HepG2 (cell line): Measurements from ENCODE around the gene ZC3H7B. TPM values are rescaled to one million over a fixed set of nuclear protein-coding genes. Genes with fewer than 3 reads are reported as not detected.

ENCODE experiments used
- CENPX ChIP-seq: sonication (generic); formaldehyde crosslinking; IDR thresholded peaks from 2 replicates; pipeline ENCODE4 v1.9.0; 2021; ENCODE audit warnings: mild to moderate bottlenecking, missing genetic modification reagents, moderate library complexity
- CSRNP2 ChIP-seq: sonication (generic); formaldehyde crosslinking; conservative IDR thresholded peaks from 2 replicates; pipeline ENCODE4 v1.8.0; 2022; ENCODE audit warnings: low read depth, missing genetic modification reagents
- FOSL1 ChIP-seq: sonication (generic); formaldehyde crosslinking; IDR thresholded peaks from 2 replicates; pipeline ENCODE4 v1.9.0; 2021; ENCODE audit warnings: missing genetic modification reagents, borderline replicate concordance
- FUBP1 ChIP-seq: sonication (generic); formaldehyde crosslinking; IDR thresholded peaks from 2 replicates; pipeline ENCODE4 v1.5.1; 2020; ENCODE audit warnings: missing genetic modification reagents, mild to moderate bottlenecking, borderline replicate concordance
- GZF1 ChIP-seq: sonication (generic); formaldehyde crosslinking; IDR thresholded peaks from 2 replicates; pipeline ENCODE4 v1.5.1; 2020; ENCODE audit warnings: mild to moderate bottlenecking, missing genetic modification reagents
- HES4 ChIP-seq: sonication (generic); formaldehyde crosslinking; IDR thresholded peaks from 2 replicates; pipeline ENCODE4 v1.9.0; 2021; ENCODE audit warnings: mild to moderate bottlenecking, missing genetic modification reagents, borderline replicate concordance
- MYC ChIP-seq: sonication (generic); formaldehyde crosslinking; IDR thresholded peaks from 2 replicates; pipeline ENCODE4 v1.9.0; 2021; ENCODE audit warnings: missing genetic modification reagents, borderline replicate concordance
- NFIC ChIP-seq: IDR thresholded peaks from 2 replicates; pipeline ENCODE4 v1.6.1; 2012; ENCODE audit warnings: mild to moderate bottlenecking, low read length, inconsistent platforms
- NR2C2 ChIP-seq: sonication (generic); formaldehyde crosslinking; IDR thresholded peaks from 2 replicates; pipeline ENCODE4 v1.4.0; 2020; ENCODE audit warnings: missing genetic modification reagents, mild to moderate bottlenecking, moderate library complexity, borderline replicate concordance
- SOX13 ChIP-seq, 3 experiments: fragments of 450-650 bp in 1 of 3; sonication (generic) in 1 of 3; formaldehyde crosslinking in 1 of 3; IDR thresholded peaks in 2 of 3; conservative IDR thresholded peaks in 1 of 3; 2 replicates each; pipeline versions ENCODE4 v1.5.0 to v1.6.1; 2016 to 2020; ENCODE audit warnings: antibody characterized with exemption in 1 of 3, mild to moderate bottlenecking in 1 of 3, missing compliant biosample characterization in 1 of 3, missing genetic modification reagents in 1 of 3, moderate library complexity in 1 of 3
- SOX6 ChIP-seq, 2 experiments: fragments of 450-650 bp in 1 of 2; sonication (generic) in 1 of 2; formaldehyde crosslinking in 1 of 2; IDR thresholded peaks; 2 replicates each; pipeline versions ENCODE4 v1.4.0 to v1.6.1; 2017 to 2020; ENCODE audit warnings: antibody characterized with exemption in 1 of 2, mild to moderate bottlenecking in 1 of 2, missing genetic modification reagents in 1 of 2
- ZEB1 ChIP-seq: IDR thresholded peaks from 2 replicates; pipeline ENCODE4 v1.6.1; 2012; ENCODE audit warnings: mild to moderate bottlenecking, low read depth, inconsistent platforms; ENCODE audit not compliant: insufficient replicate concordance
- ZNF543 ChIP-seq: sonication (generic); formaldehyde crosslinking; IDR thresholded peaks from 2 replicates; pipeline ENCODE4 v1.4.0; 2020; ENCODE audit warnings: mild to moderate bottlenecking, missing genetic modification reagents
- ZNF562 ChIP-seq: sonication (generic); formaldehyde crosslinking; IDR thresholded peaks from 2 replicates; pipeline ENCODE4 v1.8.0; 2022; ENCODE audit warnings: missing genetic modification reagents, borderline replicate concordance
- ZNF563 ChIP-seq: sonication (generic); formaldehyde crosslinking; IDR thresholded peaks from 2 replicates; pipeline ENCODE4 v1.8.0; 2022; ENCODE audit warnings: mild to moderate bottlenecking, moderate library complexity, missing genetic modification reagents
- ZNF615 ChIP-seq: sonication (generic); formaldehyde crosslinking; IDR thresholded peaks from 2 replicates; pipeline ENCODE4 v1.5.0; 2020; ENCODE audit warnings: mild to moderate bottlenecking, missing genetic modification reagents, borderline replicate concordance
- ZNF777 ChIP-seq: sonication (generic); formaldehyde crosslinking; IDR thresholded peaks from 2 replicates; pipeline ENCODE4 v1.4.0; 2020; ENCODE audit warnings: missing genetic modification reagents
- polyA plus RNA-seq, 8 experiments: library from polyadenylated mRNA; depleted of rRNA in 3 of 8; stranded (reverse) in 7 of 8; unstranded in 1 of 8; fragments of >200 nt; fragmentation: Illumina TruSeq in 4 of 8; extraction: Trizol in 4 of 8; gene quantifications; 2 replicates each; pipeline versions ENCODE4 v1.2.1 to v1.2.3, GENCODE V29; 2011 to 2016; ENCODE audit warnings: low read depth in 4 of 8, missing spikeins in 1 of 8, mixed read lengths in 1 of 8; ENCODE audit not compliant: insufficient read depth in 1 of 8
- total RNA-seq, 5 experiments: library from RNA; depleted of rRNA; stranded (reverse); fragments of >200 nt; fragmentation: Illumina TruSeq; extraction: Trizol; gene quantifications; 2 replicates each; pipeline ENCODE4 v1.2.3, GENCODE V29; 2016; ENCODE audit warnings: low read depth in 1 of 5
- TF ChIP-seq, protein P1 (sequence below): sonication (generic); formaldehyde crosslinking; IDR thresholded peaks from 2 replicates; pipeline ENCODE4 v1.4.0; 2020; ENCODE audit warnings: missing genetic modification reagents
- TF ChIP-seq, protein P2 (sequence below): sonication (generic); formaldehyde crosslinking; IDR thresholded peaks from 2 replicates; pipeline ENCODE4 v1.8.1; 2023; ENCODE audit warnings: mild to moderate bottlenecking, moderate library complexity, missing genetic modification reagents

The ZC3H7B gene
- total and polyA plus RNA-seq, 2 of the 13 experiments (the other 11 are each of a cell fraction or from before 2014, with no cell fraction given) = 26.4 to 37.2 TPM

DNA sequence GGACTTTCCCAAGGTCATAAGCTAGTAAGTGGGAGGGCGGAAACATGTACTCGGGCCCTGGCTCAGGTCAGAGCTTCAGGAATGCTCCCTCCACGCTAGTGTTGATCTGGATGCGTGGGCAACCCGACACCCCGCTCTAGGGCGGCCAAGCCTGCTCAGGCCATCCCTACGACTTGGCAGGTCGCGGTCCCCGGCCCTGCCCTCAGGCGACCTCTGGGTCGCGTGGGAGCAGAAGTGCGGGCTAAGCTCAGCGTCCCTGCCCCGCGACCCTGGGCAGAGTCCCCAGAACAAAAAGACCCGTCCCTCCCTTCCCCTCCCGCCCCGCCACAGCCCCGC, 79.6 kb downstream of the ZC3H7B start (continued):
- TF ChIP-seq ZNF563 (CRISPR knock-in tag) (no peak), ZEB1 (no peak), FUBP1 (no peak), FOSL1 (CRISPR knock-in tag) (no peak), ZNF615 (CRISPR knock-in tag) (no peak), ZNF777 (CRISPR knock-in tag) (0 out of 2 replicates have a peak, but pooled peaks have one; percentile 24), NR2C2 (CRISPR knock-in tag) (peak; percentile 53), MYC (peak; percentile 70), SOX13 (IDR thresholded peaks at IDR 0.05) (no peak), SOX13 (CRISPR knock-in tag; conservative IDR thresholded peaks at IDR 0.05 in 1 of 2, IDR thresholded peaks at IDR 0.05 in 1 of 2) (peak in 1 of 2 experiments; percentile 48; a peak in 1 of 4 replicates), CSRNP2 (CRISPR knock-in tag) (no peak), CENPX (CRISPR knock-in tag) (no peak), NFIC (no peak), GZF1 (CRISPR knock-in tag) (0 out of 2 replicates have a peak, but pooled peaks have one; percentile 72), ZNF543 (CRISPR knock-in tag) (no peak), SOX6 (IDR thresholded peaks at IDR 0.05) (no peak), SOX6 (CRISPR knock-in tag; IDR thresholded peaks at IDR 0.05) (peak; percentile 62), HES4 (CRISPR knock-in tag) (peak; percentile 46; the same call in 1 of the 2 replicates), ZNF562 (CRISPR knock-in tag) (no peak)
- TF ChIP-seq, protein P1, sequence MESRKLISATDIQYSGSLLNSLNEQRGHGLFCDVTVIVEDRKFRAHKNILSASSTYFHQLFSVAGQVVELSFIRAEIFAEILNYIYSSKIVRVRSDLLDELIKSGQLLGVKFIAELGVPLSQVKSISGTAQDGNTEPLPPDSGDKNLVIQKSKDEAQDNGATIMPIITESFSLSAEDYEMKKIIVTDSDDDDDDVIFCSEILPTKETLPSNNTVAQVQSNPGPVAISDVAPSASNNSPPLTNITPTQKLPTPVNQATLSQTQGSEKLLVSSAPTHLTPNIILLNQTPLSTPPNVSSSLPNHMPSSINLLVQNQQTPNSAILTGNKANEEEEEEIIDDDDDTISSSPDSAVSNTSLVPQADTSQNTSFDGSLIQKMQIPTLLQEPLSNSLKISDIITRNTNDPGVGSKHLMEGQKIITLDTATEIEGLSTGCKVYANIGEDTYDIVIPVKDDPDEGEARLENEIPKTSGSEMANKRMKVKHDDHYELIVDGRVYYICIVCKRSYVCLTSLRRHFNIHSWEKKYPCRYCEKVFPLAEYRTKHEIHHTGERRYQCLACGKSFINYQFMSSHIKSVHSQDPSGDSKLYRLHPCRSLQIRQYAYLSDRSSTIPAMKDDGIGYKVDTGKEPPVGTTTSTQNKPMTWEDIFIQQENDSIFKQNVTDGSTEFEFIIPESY (CRISPR knock-in tag) = no peak
- TF ChIP-seq, protein P2, sequence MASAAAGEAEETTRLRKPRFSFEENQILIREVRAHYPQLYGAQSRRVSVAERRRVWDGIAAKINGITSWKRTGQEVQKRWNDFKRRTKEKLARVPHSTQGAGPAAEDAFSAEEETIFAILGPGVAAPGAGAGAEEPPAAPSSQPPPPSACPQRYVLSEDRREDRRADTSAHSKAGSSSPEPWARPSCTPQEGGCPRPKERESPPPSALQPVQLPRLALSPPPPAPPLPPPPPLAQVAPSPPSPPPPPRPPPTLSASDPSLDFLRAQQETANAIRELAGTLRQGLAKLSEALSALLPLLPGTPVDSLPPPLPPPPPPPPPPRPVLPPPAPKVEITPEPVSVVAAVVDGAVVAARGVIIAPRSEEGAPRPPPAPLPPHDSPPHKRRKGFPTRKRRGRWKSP (CRISPR knock-in tag) = no peak
